ENCODE data around the gene DNAJB9.
"Not testable (repeated sequence)": the region's sequence is repeated elsewhere in the genome, so short reads cannot be mapped to it uniquely, and the experiment has no call there.

The DNAJB9 gene

DNA sequence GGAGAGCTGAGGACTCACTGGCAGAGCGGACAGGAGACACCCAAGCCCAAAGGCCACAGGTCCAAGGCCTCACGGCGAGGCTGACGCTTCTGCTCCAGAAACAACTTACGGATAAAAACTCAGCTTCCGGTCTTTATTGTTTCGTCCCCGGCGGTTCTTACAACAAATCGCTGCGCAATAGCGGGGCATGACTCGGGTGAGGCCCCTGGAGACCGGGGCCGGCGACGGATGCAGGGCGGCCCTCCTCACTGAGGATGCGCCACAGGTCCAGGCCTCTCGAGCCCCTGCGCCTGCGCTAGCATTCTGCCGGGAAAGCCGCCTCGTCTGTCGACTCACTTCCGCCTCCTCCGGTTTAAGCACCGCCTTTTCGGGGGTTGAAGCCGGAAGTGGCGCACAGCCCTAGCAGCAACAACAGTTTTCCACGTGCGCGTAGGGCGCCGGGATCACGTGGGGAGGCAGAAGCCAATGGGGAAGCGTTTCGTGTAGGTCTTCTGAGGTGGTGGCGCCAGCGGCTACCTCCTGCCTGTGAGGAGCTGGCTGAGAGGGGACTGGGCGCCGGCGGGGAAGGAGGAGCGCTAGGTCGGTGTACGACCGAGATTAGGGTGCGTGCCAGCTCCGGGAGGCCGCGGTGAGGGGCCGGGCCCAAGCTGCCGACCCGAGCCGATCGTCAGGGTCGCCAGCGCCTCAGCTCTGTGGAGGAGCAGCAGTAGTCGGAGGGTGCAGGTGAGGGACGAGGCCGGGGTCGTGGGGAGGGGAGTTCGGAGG is at the start of gene DNAJB9, which contains the start of gene THAP5:
Gene DNAJB9, plus strand, starts transcription at position 494 of the 765 bp plus-strand sequence. CDS start 1,853 bp downstream, outside the sequence.
Gene THAP5, minus strand, starts transcription at position 326 of the 765 bp plus-strand sequence. Its CDS starts 137 bp downstream, at position 189.
- DNase-seq = peak; percentile 55

DNA sequence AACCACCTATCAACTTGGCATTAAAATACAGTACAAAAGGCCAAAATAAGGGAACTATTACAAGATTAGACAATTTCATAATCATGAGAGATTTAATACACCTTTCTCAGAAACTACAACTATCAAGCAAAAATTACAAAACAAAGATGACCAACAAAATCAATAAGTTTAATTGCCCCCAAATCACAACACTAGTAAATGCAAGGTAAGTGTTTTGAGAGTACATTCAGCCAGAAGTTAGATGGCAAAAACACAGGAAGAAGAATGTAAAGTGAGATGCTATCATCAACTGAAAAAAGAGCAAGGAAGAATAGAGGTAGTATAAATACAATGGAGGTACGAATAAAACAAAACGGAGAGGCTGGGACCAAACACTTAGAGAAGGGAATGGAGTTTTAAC is 46.9 kb upstream of the DNAJB9 start:
- no peak for DNase-seq

DNA sequence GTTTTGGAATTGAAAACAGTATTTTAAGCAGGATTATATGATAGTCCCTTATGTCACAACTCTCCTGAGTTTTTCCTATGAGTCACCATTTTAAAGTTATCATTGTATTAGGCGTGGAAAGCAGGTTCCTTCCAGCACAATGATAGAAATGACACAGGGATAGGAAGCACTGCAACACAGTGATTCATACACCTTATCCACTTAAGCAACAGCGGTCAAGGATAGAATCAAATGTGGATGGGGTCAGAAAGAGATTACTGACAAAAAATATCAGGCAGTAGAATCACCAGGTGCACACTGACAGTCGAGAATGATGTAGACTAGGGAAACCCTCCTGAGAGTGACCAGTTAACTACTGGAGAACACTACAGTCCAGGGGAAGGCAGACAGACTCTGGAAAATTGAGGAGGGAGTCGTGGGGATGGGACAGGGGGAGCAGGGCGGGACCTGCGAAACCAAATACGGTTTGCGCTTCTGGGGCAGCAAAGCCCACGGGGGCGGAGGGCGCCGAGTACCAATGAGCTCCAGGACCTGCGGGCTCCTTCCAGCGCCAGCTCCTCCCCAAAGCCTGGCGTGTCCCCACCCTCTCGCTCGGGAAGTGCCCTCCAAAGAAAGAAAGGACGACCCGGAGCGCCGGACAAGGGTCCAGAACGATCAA is 44.2 kb upstream of the DNAJB9 start:
- DNase-seq = no peak

DNA sequence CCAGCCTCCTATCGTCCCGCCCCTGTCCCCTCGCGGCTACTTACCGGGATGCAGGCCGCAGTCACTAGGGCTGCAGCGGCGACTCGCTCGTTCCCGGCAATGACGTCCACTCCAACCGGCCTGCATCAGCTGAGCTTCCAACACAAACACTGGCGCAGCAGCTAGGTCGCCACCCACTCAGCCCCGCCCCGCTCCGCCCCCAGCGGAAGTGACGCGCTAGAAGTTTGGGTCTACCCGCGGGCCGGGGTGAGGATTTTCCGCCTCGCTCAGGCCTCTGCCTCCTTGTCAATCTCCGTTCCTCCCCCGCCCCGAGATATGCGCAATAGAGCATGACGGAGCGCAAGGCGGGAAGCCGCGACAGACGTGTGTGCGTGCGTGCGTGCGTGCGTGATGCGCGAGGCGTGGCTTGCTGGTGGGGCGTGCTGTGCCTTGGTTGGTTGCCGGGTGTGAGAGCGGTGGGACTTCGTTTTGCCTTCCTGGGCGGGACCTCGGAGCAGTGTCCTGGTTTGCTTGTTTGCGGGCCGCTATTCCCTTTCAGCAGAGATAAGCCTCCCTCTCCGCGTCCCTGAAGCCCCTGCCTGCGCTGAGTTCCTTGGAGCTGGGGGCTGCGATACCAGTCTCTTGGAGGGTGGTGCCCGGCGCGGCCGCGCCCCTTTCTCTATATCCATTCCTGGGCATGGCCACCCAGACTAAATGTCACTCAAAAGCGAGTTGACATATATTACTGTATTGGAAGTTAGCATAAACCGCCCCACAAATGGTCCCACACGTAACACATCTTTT is 43.5 kb upstream of the DNAJB9 start, which contains the start of gene PNPLA8:
Gene PNPLA8, minus strand, starts transcription at position 151 of the 783 bp plus-strand sequence. CDS start 10,644 bp downstream, outside the sequence.
- DNase-seq = peak; percentile 85

DNA sequence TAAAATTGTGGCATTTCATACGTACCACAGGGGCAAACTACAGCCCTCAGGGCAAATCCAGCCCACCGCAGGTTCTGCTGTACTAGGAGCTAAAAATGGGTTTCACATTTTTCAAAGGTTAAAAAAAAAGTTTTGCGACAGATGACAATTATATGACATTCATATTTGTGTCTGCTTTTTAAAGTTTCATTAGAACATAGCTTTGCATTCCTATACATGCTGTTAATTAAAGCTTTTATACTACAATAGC is 43.0 kb upstream of the DNAJB9 start:
- no peak for DNase-seq

DNA sequence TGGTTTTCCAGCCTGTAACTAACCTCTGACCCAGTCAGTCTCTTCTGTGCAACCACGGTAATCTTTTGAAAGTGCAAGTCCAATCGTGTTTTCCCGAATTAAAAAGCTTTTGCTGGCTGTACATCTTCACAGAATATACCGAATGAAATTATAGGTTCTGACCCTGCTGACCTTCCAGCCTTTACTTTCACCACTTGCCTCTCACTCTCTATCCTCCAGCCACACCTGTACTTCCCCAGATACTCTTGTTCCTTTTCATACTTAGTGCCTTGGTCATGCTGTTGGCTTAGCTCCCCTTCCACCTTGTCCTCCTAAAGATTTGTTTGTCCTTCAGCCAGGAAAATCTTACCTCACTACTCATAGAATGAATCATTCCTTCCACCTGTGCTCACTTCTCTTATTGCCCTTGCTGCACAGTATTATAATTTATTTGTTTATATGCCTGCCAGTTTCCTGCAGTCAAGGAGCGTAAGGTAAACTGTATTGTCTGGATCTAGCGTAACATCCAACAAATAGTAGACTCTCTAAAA is 41.4 kb upstream of the DNAJB9 start:
- no peak for DNase-seq

DNA sequence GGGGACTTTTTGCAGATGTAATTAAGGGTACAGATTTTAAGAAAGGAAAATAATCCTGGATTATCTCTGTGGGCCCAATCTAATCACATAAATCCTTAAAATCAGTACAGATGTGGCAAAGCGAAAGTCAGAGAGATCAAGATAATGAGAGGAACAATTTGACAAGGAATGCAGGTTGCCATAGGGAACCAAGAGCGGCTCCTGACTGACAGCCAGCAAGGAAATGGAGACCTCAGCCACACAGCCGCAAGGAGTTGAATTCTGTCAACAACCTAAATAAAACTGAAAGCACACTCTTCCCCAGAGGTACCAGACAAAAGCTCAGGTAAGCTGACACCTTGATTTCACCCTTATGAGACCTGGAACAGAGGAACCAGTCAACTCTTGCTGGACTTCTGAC is 40.3 kb upstream of the DNAJB9 start:
- no peak for DNase-seq

DNA sequence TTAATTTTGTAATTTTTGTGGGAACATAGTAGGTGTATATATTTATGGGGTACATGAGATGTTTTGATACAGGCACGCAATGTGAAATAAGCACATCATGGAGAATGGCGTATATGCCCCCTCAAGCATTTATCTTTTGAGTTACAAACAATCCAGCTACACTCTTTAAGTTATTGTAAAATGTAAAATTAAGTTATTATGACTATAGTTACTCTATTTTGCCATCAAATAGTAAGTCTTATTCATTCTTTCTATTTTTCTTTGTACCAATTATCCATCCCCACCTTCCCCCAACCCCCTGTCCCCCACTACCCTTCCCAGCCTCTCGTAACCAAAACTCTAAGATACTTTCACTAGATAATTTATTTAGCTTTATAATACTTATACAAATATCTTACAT is 36.0 kb upstream of the DNAJB9 start:
- no peak for DNase-seq

DNA sequence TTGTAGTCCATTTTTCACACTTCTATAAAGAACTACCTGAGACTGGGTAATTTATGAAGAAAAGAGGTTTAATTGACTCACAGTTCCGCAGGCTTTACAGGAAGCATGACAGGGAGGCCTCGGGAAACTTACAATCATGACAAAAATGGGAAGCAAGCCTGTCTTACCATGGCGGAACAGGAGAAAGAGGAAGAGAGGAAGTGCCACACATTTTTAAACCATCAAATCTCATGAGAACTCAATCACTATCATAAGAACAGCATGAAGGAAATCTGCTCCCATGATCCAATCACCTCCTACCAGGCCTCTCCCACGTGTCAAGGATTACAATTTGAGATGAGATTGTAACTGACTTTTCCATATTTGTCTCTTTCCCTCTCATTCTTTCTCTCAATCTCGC is 34.4 kb upstream of the DNAJB9 start:
- DNase-seq = no peak

DNA sequence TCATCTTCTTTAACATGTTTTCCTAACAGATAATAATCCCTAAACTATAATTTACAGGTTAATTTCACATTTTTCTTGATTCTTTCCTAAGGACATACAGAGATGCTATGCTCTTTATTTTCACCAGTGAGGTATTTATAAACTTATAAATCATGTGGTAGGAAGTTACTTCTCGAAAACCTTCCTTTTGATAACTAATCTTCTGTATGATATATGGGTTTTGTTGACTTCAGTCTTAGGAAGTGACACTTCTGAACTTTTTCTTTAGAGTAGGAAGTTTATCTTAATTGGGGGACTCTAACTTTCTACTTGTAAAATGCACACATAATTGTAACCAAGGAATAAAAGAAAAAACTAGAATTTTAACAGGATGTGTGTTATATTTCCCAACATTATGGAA is 33.9 kb upstream of the DNAJB9 start:
- DNase-seq = no peak

DNA sequence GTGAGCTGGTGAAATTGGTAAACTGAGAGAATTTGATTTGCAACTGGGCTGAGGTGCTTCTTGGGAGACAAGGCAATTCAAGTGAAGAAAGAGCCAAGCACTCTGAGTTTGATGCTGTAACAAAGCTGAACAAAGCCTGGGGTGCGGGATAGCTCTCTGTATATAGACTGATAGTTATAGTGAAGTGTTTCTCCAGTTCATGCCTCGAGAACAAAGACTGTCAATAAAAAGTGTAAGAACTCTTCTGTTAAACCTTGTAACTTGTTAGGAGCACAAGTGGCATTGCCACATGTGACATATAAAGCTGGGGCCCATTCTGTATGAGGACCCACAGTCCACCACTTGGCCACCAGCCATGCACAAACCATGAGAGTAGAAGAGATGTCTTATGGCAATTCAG is 32.4 kb upstream of the DNAJB9 start:
- no peak for DNase-seq

DNA sequence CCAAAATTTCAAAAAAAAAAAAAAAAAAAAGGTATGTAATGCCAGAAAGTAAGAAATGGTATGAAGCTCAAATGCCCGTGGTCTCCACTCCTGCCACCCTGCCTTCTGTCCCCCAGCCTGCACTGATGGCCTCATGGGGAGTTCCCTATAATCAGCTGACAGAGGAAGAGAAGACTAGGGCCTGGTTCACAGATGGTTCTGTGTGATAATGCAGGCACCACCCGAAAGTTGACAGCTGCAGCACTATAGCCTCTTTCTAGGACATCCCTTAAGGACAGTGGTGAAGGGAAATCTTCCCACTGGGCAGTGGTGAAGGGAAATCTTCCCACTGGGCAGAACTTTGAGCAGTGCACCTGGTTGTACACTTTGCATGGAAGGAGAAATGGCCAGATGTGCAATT is 31.4 kb upstream of the DNAJB9 start:
- not testable (repeated sequence) for DNase-seq

DNA sequence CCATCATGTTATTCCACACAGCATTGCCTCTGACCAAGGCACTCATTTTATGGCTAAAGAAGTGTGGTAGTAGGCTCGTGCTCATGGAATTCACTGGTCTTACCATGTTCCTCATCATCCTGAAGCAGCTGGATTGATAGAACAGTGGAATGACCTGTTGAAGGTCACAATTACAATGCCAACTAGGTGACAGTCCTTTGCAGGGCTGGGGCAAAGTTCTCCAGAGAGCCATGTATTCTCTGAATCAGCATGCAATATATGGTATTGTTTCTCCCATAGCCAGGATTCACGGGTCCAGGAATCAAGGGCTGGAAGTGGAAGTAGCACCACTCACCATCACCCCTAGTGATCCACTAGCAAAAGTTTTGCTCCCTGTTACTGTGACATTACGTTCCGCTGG is 31.0 kb upstream of the DNAJB9 start:
- not testable (repeated sequence) for DNase-seq

DNA sequence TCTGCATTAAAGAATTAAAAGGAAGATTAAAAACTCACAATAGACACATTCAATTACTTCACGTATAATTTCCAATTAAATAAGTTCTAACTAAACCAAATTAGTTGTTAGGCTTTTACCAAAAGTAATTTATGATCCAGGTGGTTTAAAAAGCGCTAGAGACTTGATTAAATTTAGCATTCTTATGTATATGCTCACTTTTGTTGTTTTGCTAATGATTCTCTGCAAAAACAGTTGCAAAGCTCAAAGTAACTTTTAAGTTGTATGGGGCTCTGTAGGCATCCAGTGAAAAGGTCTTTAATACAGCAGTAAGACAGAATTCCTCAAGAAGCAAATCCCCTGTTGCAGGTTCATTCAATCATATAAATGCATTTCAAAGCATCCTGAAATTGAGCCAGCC is 28.2 kb upstream of the DNAJB9 start:
- DNase-seq = no peak

DNA sequence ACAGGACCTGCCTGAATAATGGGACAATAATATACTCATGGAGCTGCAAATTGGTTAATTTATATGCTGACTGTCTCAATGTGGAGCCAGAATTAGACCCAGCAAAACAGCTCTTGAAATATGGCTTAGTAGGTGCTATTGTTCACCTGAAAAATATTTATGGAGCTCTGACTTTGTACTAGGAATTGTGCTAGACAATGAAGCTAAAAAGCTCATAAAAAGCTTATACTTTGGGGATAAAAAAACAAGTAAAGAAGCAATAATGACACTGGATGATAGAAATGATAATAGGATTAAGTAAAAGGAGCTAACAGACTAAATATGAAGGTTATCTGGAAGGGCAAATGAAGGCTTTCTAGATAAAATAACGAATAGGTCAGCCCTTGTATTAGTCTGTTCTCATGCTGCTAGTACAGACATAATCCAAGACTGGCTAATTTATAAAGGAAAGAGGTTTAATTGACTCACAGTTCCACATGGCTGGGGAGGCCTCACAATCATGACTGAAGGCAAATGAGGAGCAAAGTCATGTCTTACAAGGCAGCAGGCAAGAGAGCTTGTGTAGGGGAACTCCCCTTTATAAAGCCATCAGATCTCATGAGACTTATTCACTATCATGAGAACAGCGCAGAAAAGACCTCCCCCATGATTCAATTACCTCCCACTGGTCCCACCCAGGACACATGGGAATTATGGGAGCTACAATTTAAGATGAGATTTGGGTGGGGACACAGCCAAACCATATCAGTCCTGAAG is 21.4 kb upstream of the DNAJB9 start:
- not testable (repeated sequence) for DNase-seq

DNA sequence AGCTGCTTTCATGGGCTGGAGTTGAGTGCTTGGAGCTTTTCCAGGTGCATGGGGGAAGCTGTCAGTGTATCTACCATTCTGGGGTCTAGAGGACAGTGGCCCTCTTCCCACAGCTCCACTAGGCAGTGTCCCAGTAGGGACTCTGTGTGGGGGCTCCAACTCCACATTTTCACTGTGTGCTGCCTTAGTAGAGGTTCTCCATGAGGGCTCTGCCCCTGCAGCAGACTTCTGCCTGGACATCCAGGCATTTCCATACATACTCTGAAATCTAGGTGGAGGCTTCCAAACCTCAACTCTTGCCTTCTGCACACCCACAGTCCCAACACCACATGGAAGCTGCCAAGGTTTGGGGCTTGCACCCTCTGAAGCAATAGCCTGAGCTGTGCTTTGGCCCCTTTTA is 13.0 kb upstream of the DNAJB9 start:
- DNase-seq = not testable (repeated sequence)

DNA sequence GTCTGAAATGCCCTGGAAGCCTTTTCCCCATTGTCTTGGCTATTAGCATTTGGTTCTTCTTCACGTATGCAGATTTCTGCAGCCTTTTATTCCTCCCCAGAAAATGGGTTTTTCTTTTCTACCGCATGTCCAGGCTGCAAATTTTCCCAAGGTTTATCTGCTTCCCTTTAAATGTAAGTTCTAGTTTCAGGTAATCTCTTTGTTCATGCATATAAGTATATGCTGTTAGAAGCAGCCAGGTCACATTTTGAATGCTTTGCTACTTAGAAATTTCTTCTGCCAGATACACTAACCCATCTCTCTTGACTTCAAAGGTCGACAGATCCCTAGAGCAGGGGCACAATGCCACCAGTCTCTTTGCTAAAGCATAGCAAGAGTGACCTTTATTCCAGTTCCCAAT is 12.5 kb upstream of the DNAJB9 start:
- DNase-seq = no peak

DNA sequence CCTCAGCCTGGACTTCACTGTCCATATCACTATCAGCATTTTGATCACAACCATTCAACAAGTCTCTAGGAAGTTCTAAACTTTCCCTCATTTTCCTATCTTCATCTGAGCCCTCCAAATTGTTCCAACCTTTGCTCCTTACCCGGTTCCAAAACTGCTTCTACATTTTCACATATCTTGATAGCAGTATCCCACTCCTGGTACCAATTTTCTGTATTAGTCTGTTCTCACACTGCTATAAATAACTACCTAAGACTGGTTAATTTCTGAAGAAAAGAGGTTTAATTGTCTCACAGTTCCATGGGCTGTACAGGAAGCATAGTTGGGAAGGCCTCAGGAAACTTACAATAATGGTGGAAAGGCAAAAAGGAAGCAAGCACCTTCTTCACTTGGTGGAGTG is 12.1 kb upstream of the DNAJB9 start:
- no peak for DNase-seq

DNA sequence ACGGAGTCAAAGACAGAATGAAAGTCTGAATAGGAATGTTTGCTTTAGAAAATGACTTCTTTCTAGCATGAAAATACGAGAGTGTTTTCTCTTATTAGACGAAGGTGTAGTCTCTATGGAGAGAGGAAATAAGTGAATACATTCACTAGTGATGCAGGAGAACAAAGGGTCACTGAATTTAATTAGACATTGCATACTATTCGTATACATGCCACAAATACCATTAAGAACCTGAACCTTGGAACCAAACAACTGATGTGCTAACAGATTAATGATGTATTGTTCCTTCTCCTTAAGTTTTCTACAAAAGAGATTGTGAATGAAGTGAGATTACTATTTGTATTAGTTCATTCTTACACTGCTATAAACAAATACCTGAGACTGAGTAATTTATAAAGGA is 10.4 kb upstream of the DNAJB9 start:
- DNase-seq = no peak

DNA sequence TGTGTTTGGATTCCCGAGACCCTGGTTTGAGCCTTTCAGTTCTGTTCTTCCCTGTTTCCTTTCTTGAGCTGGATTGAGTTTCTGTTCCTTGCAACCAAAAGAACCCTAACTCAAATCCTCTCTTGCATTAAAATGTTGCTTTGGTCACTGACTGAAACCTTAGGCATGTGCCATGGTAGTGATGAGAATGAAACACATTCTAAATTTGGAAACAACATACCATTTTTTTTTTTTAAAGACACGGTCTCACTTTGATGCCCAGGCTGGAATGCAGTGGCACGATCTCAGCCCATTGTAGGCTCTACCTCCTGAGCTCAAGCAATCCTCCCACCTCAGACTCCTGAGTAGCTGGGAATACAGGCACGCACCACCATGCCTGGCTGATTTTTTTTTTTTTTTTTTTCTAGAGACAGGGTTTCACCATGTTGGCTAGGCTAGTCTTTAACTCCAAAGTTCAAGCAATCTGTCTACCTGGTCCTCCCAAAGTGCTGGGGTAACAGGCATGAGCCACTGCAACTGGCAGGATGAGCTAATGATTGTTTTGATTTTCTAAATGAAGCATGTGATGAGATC is 8.5 kb upstream of the DNAJB9 start:
- no peak for DNase-seq

DNA sequence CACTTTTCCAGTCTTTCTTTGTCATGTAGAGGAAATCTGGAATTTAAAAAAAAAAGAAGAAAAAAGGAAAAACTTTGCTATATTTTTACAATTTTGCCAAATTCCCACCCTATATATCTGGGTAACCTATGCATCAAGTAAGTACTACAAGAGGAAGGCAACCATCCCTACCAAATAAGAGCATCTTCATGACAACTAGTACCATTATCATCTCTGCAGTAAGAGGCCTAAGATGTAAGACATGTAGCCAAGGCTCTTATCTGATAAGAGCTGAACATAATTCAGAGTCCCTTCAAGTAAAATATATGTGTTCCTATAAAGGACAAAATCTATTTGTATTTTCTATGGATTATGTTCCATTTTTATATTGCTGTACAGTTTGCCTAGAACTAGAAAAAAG is 3.7 kb upstream of the DNAJB9 start:
- no peak for DNase-seq

DNA sequence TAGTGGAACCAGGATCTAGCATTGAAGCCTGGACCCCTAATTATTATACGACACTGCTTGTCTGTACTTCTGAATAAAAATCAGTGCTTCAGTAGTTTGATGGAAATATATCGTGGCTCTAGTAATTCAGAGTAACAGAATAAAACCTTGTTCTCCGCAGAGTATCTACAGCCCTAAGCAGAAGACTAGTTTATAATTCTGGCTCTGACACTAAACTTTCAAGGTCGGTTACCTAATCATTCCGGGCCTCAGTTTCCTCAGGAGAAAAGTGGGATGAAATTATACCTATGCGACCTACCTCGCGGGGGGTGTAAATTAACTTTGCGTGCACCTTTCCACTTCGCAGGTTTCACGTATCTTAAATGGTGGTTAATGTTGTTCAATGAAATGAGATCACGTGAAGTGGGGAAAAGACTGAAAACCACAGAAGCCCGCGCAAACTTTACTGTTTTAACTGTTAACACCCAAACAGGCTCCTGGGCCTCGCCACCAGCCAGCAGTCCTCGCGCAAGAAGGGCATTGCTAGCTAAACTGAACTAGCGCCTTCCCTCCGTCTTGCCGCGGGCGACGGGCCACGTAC is 783 bp upstream of the DNAJB9 start:
- no peak for DNase-seq
